CD14-positive monocyte (primary cell): ENCODE data around the gene LHCGR. TPM values are rescaled to one million over a fixed set of nuclear protein-coding genes. Genes with fewer than 3 reads are reported as not detected.
A peak's percentile ranks its signal among the peaks of the same experiment; 100 is the strongest.

ENCODE experiments used
- DNase-seq, 3 donors: peaks; one replicate each; pipeline ENCODE4 v3.0.0-alpha.2; 2011 to 2022
- H2AFZ ChIP-seq: 2 replicates; pipeline ENCODE4 v1.6.0; 2012; ENCODE audit warnings: mild to moderate bottlenecking, low read depth, low read length, inconsistent platforms; ENCODE audit not compliant: insufficient read depth, poor library complexity, severe bottlenecking
- H3K27ac ChIP-seq, 2 donors: 1 replicate in 1 of 2; 2 replicates in 1 of 2; pipeline ENCODE4 v1.5.1; 2012 to 2013; ENCODE audit warnings: low read length in 2 of 2, control low read depth in 1 of 2, inconsistent platforms in 1 of 2, low read depth in 1 of 2, mild to moderate bottlenecking in 1 of 2
- H3K27me3 ChIP-seq, 2 donors: one replicate each; pipeline versions ENCODE4 v1.6.0 to v1.6.1; 2011 to 2013; ENCODE audit warnings: low read length in 2 of 2; ENCODE audit not compliant: control insufficient read depth in 2 of 2, insufficient read depth in 2 of 2
- H3K36me3 ChIP-seq, 2 donors: replicated peaks in 1 of 2; 1 replicate in 1 of 2; 2 replicates in 1 of 2; pipeline versions ENCODE4 v1.5.1 to v1.6.1; 2012 to 2013; ENCODE audit warnings: low read length in 2 of 2, control low read depth in 1 of 2, inconsistent platforms in 1 of 2, mild to moderate bottlenecking in 1 of 2; ENCODE audit not compliant: insufficient read depth in 2 of 2, control insufficient read depth in 1 of 2
- H3K4me1 ChIP-seq, 2 donors: 1 replicate in 1 of 2; 2 replicates in 1 of 2; pipeline versions ENCODE4 v1.5.1 to v1.6.1; 2012 to 2013; ENCODE audit warnings: low read length in 2 of 2, control low read depth in 1 of 2, inconsistent platforms in 1 of 2, mild to moderate bottlenecking in 1 of 2, moderate library complexity in 1 of 2; ENCODE audit not compliant: insufficient read depth in 2 of 2, control insufficient read depth in 1 of 2
- H3K4me2 ChIP-seq: replicated peaks from 2 replicates; pipeline ENCODE3; 2012; ENCODE audit warnings: low read length, moderate library complexity, mild to moderate bottlenecking; ENCODE audit not compliant: poor library complexity, severe bottlenecking; ENCODE audit errors: extremely low read depth
- H3K4me3 ChIP-seq, 3 experiments: fragments of 200-600 bp in 1 of 3; sonication (generic) in 1 of 3; replicated peaks in 1 of 3; 1 replicate in 2 of 3; 2 replicates in 1 of 3; pipeline ENCODE4 v1.5.1; 2011 to 2013; ENCODE audit warnings: low read length in 3 of 3, mild to moderate bottlenecking in 3 of 3, control low read depth in 2 of 3, low read depth in 2 of 3, inconsistent platforms in 1 of 3, moderate library complexity in 1 of 3
- H3K79me2 ChIP-seq: 2 replicates; pipeline ENCODE4 v1.6.0; 2012; ENCODE audit warnings: mild to moderate bottlenecking, control low read depth, inconsistent platforms, low read length, moderate library complexity; ENCODE audit not compliant: insufficient read depth
- H3K9ac ChIP-seq: 2 replicates; pipeline ENCODE4 v1.6.0; 2017; ENCODE audit warnings: low read length, mild to moderate bottlenecking; ENCODE audit not compliant: insufficient read depth, poor library complexity, severe bottlenecking
- H3K9me3 ChIP-seq, 2 donors: replicated peaks in 1 of 2; 1 replicate in 1 of 2; 2 replicates in 1 of 2; pipeline versions ENCODE4 v1.5.1 to v1.6.1; 2012 to 2013; ENCODE audit warnings: low read length in 2 of 2, control low read depth in 1 of 2; ENCODE audit not compliant: control insufficient read depth in 1 of 2, insufficient read depth in 1 of 2
- H4K20me1 ChIP-seq: 2 replicates; pipeline ENCODE4 v1.6.0; 2012; ENCODE audit warnings: mild to moderate bottlenecking, low read length, control low read depth, moderate library complexity; ENCODE audit not compliant: insufficient read depth
- H3K27ac Mint-ChIP-seq, 7 donors: one replicate each; pipeline ENCODE4 v1.8.0; 2020; ENCODE audit warnings: mild to moderate bottlenecking in 7 of 7, mixed read lengths in 7 of 7, moderate library complexity in 6 of 7, inconsistent platforms in 2 of 7
- H3K27me3 Mint-ChIP-seq, 3 donors: one replicate each; pipeline ENCODE4 v1.8.0; 2021 to 2022; ENCODE audit warnings: low read depth in 3 of 3, mild to moderate bottlenecking in 3 of 3, mixed read lengths in 3 of 3, moderate library complexity in 3 of 3, inconsistent platforms in 1 of 3
- H3K36me3 Mint-ChIP-seq, 2 donors: one replicate each; pipeline ENCODE4 v1.8.0; 2020; ENCODE audit warnings: mixed read lengths in 2 of 2, inconsistent platforms in 1 of 2, mild to moderate bottlenecking in 1 of 2
- H3K4me1 Mint-ChIP-seq: one replicate; pipeline ENCODE4 v1.8.0; 2020; ENCODE audit warnings: mild to moderate bottlenecking, mixed read lengths
- H3K4me3 Mint-ChIP-seq, 2 donors: one replicate each; pipeline ENCODE4 v1.8.0; 2020; ENCODE audit warnings: mild to moderate bottlenecking in 2 of 2, mixed read lengths in 2 of 2, moderate library complexity in 1 of 2
- H3K9me3 Mint-ChIP-seq, 7 donors: one replicate each; pipeline ENCODE4 v1.8.0; 2020 to 2022; ENCODE audit warnings: mixed read lengths in 7 of 7, mild to moderate bottlenecking in 6 of 7, moderate library complexity in 6 of 7, inconsistent platforms in 2 of 7
- WGBS: methylation state at CpG from one replicate; pipeline ENCODE4 v1.1.5; 2013; ENCODE audit warnings: missing lambda C conversion rate; ENCODE audit not compliant: insufficient coverage; 5-methylcytosine and 5-hydroxymethylcytosine counted together
- intact Hi-C, 2 donors: fragments of 100-400 bp; cut with micrococcal nuclease; formaldehyde crosslinking; loops; one replicate each; pipeline versions ENCODE4 v1.15.0 to v1.15.1; 2023
- polyA plus RNA-seq, 3 donors: library from polyadenylated mRNA; depleted of rRNA in 1 of 3; unstranded in 2 of 3; stranded (reverse) in 1 of 3; fragments of 300-500 nt in 2 of 3; fragments of >200 nt in 1 of 3; fragmentation: Illumina TruSeq in 2 of 3; gene quantifications; 1 replicate in 2 of 3; 2 replicates in 1 of 3; pipeline ENCODE4 v1.2.3, GENCODE V29; 2012 to 2021
- TF ChIP-seq, protein P1 (sequence below): fragments of 200-600 bp; IDR thresholded peaks from one replicate; pipeline ENCODE4 v1.8.0; 2022; ENCODE audit warnings: antibody characterized with exemption, mild to moderate bottlenecking

The LHCGR gene
- polyA plus RNA-seq, 3 donors: not detected

DNA sequence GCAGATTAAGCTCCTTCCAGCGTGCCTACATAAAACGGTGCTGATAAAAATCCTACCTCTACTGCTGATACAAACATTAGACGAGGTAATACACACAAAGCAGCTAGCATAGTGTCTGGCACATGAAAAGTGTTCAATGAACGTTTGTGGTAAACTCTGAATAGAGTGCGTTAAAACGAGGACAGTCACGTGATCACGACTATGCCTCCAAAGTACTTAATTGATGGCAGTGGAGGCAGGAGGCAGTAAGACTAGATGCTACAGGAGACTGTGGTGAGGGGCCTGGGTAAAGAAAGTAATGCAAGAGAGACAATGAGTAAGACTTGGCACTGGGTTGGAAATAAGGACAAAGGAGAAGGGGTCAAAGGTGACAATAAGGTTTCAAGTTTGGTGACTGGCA, 32.1 kb upstream of the LHCGR start:
- Histone ChIP-seq H3K4me2 (no peak overlapping the region), H3K79me2 (no peaks in the 10 kb centered on the region), H3K9ac (no peak overlapping the region), H4K20me1 (no peaks in the 10 kb centered on the region), H3K27ac (no peak overlapping the region), H3K27me3 (no peaks in the 10 kb centered on the region), H3K4me1 (no peaks in the 10 kb centered on the region), H2AFZ (no peak overlapping the region), H3K36me3 (no peaks in the 10 kb centered on the region), H3K9me3 (peaks cover 0 to 2% of the 10 kb centered on the region in 2 donors), H3K4me3 (no peak overlapping the region)
- Mint-ChIP-seq H3K4me3 (no peak overlapping the region), H3K27ac (peak overlapping the region in 1 of 7 donors; percentile 1), H3K9me3 (peaks cover 0 to 12% (median 4%) of the 10 kb centered on the region in 7 donors), H3K27me3 (peaks cover 0 to 3% (median 1%) of the 10 kb centered on the region in 3 donors), H3K4me1 (no peaks in the 10 kb centered on the region), H3K36me3 (no peaks in the 10 kb centered on the region)
- WGBS: 97% methylated on average over 7 of the region's 8 CpGs
- TF ChIP-seq, protein P1, sequence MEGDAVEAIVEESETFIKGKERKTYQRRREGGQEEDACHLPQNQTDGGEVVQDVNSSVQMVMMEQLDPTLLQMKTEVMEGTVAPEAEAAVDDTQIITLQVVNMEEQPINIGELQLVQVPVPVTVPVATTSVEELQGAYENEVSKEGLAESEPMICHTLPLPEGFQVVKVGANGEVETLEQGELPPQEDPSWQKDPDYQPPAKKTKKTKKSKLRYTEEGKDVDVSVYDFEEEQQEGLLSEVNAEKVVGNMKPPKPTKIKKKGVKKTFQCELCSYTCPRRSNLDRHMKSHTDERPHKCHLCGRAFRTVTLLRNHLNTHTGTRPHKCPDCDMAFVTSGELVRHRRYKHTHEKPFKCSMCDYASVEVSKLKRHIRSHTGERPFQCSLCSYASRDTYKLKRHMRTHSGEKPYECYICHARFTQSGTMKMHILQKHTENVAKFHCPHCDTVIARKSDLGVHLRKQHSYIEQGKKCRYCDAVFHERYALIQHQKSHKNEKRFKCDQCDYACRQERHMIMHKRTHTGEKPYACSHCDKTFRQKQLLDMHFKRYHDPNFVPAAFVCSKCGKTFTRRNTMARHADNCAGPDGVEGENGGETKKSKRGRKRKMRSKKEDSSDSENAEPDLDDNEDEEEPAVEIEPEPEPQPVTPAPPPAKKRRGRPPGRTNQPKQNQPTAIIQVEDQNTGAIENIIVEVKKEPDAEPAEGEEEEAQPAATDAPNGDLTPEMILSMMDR: no peak
- no peak for DNase-seq
- intact Hi-C loops: no loop called here

DNA sequence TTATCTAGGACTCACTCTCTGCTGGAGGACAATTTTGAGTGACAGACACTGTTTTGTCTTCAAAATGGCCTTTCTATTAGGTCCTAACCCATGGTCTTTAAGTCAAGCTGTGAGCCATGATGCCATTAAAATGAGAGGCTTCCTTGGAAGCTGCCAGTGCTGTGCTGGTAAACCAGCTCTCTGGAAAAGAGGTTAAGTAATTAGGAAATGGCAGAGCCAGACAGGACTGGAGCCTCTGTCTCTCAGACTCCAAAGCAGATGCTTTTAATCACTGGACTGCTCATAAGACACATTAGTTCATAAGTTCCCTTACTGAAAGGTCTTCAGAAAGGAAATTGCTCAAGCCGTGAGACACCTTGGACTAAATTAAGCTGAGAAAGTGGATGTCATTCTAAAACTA, 25.8 kb upstream of the LHCGR start:
- Histone ChIP-seq H3K9me3 (peaks cover 0 to 2% of the 10 kb centered on the region in 2 donors), H3K79me2 (no peaks in the 10 kb centered on the region), H4K20me1 (no peaks in the 10 kb centered on the region), H3K36me3 (no peaks in the 10 kb centered on the region), H3K4me1 (no peaks in the 10 kb centered on the region), H3K27ac (no peak overlapping the region), H3K9ac (no peak overlapping the region), H3K4me3 (no peak overlapping the region), H3K4me2 (no peak overlapping the region), H3K27me3 (no peaks in the 10 kb centered on the region), H2AFZ (no peak overlapping the region)
- Mint-ChIP-seq H3K36me3 (no peaks in the 10 kb centered on the region), H3K27ac (no peak overlapping the region), H3K27me3 (peaks cover 0 to 1% (median 0%) of the 10 kb centered on the region in 3 donors), H3K4me1 (no peaks in the 10 kb centered on the region), H3K9me3 (peaks cover 0 to 10% (median 5%) of the 10 kb centered on the region in 7 donors), H3K4me3 (no peak overlapping the region)
- intact Hi-C loops: no loop called here
- TF ChIP-seq, protein P1: no peak
- DNase-seq: no peak
- WGBS: 86% methylated on average over 1 of the region's 1 CpG
